Measurements from ENCODE around the gene AOX1.

- TF ChIP-seq POLR2A (IDR thresholded peaks at IDR 0.05) (no peak), CTCF (IDR thresholded peaks at IDR 0.05) (no peak)
Measured at GRCh38 chr2:200702044-200702443, 116.2 kb downstream of the AOX1 start.

All from uterus (tissue), 2 donors.